ENCODE data around the gene SH2D7.
"Not testable (repeated sequence)": the region's sequence is repeated elsewhere in the genome, so short reads cannot be mapped to it uniquely, and the experiment has no call there.

SH2D7 gene

DNA sequence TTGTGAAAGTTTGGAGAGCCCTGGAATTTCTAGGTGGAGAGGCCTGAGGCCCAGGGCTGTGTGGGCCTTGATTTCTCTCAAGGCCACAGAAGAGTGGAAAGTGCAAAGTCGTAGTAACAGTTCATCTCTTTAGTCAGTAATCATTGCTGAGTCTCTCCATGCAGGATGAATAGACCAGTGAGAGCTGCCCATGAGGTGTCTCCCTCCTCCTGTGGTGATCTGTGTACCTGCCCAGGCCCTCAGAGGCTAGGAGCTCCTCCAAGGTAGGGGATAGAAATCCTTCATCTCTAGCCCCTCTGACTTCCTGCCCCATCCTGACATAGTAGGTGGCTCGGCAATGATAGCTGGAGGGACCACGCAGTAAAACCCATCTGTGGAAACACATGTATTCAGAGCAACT, 50.0 kb downstream of the SH2D7 start:
- no peaks in the 10 kb centered on the region for H3K36me3 ChIP-seq
- TF ChIP-seq Cebpa-rat (IDR thresholded peaks at IDR 0.05): no peak
- no peak overlapping the region for H3K9ac ChIP-seq
- H3K27me3 ChIP-seq: no peaks in the 10 kb centered on the region
- no peak overlapping the region for H3K4me3 ChIP-seq
- no peaks in the 10 kb centered on the region; a peak in 1 of 22 replicates for H4K20me1 ChIP-seq
- H3K27ac ChIP-seq: no peak overlapping the region
- H3K4me1 ChIP-seq: peaks cover 0 to 5% (median 0%) of the 10 kb centered on the region in 10 experiments; a peak in 1 of 20 replicates
- no peak overlapping the region for H3K4me2 ChIP-seq
- no peaks in the 10 kb centered on the region for H3K9me3 ChIP-seq (replicated peaks in 1 of 11)

GRCh38 chr15:78146425-78147154, 54.2 kb downstream of the SH2D7 start:
- peaks cover 0 to 24% (median 19%) of the 10 kb centered on the region in 11 experiments; a peak in 16 of 22 replicates for H4K20me1 ChIP-seq
- 0 out of 22 replicates have a peak, but pooled peaks cover 0 to 6% (median 0%) of the 10 kb centered on the region in 11 experiments for H3K36me3 ChIP-seq
- no peaks in the 10 kb centered on the region for H3K9me3 ChIP-seq (replicated peaks in 1 of 11)
- peak in 10 of 11 experiments; percentile 12 to 88 (median 75); a peak in 15 of 22 replicates for TF ChIP-seq Cebpa-rat (IDR thresholded peaks at IDR 0.05)
- peaks cover 23 to 34% (median 29%) of the 10 kb centered on the region in 10 experiments for H3K4me1 ChIP-seq
- no peak overlapping the region for H3K27ac ChIP-seq
- H3K4me3 ChIP-seq: no peak overlapping the region
- H3K9ac ChIP-seq: no peak overlapping the region
- peak overlapping the region in 1 of 11 experiments; percentile 16; a peak in 2 of 22 replicates for H3K4me2 ChIP-seq
- H3K27me3 ChIP-seq: no peaks in the 10 kb centered on the region

DNA sequence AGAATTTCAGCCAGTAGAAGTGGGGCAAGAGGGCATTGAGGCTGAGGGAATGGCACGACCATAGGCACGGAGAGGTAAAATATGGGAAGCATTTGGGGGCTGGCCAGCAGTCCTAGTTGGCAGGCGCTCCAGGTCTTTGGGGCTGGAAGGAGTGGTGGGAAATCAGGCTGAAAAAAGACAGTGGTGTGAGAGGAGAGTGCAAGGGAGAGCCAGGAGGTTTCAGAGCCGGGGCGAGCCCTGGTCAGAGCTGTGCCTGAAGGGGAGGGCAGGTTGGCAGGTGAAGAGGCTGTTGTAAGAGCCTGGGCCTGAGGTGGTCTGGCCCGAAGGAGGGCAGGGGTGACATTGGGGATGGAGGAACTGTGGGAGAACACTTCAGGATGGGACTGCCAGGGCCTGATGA, 55.2 kb downstream of the SH2D7 start:
- peak overlapping the region; percentile 71 to 89 (median 84); a peak in 21 of 22 replicates for H3K4me2 ChIP-seq
- no peak overlapping the region for H3K4me3 ChIP-seq
- no peak overlapping the region for H3K27ac ChIP-seq

GRCh38 chr15:78148392-78149067, 56.2 kb downstream of the SH2D7 start:
- H3K4me3 ChIP-seq: peak overlapping the region; percentile 88 to 100 (median 94)
- H3K27ac ChIP-seq: peak overlapping the region; percentile 63 to 89 (median 79); a peak in 21 of 22 replicates
- no peaks in the 10 kb centered on the region for H3K27me3 ChIP-seq
- no peak for TF ChIP-seq Cebpa-rat (IDR thresholded peaks at IDR 0.05)
- peak overlapping the region; percentile 82 to 97 (median 92) for H3K9ac ChIP-seq
- peaks cover 0 to 18% (median 6%) of the 10 kb centered on the region in 11 experiments; a peak in 7 of 22 replicates for H3K36me3 ChIP-seq
- peak overlapping the region; percentile 71 to 89 (median 84) for H3K4me2 ChIP-seq
- no peaks in the 10 kb centered on the region for H3K9me3 ChIP-seq (replicated peaks in 1 of 11)
- H3K4me1 ChIP-seq: peaks cover 23 to 34% (median 29%) of the 10 kb centered on the region in 10 experiments
- H4K20me1 ChIP-seq: peaks cover 0 to 43% (median 35%) of the 10 kb centered on the region in 11 experiments; a peak in 17 of 22 replicates

More for the DNA sequence above, 55.2 kb downstream of the SH2D7 start:
- no peak for TF ChIP-seq Cebpa-rat (IDR thresholded peaks at IDR 0.05)
- Histone ChIP-seq H4K20me1 (peaks cover 0 to 34% (median 26%) of the 10 kb centered on the region in 11 experiments; a peak in 16 of 22 replicates), H3K9me3 (replicated peaks in 1 of 11) (no peaks in the 10 kb centered on the region), H3K4me1 (peaks cover 23 to 34% (median 29%) of the 10 kb centered on the region in 10 experiments), H3K27me3 (no peaks in the 10 kb centered on the region), H3K36me3 (peaks cover 0 to 11% (median under 1%) of the 10 kb centered on the region in 11 experiments; a peak in 1 of 22 replicates), H3K9ac (0 out of 22 replicates have a peak overlapping the region, but pooled peaks of 2 of the 11 experiments have one; percentile 10 to 93)

DNA sequence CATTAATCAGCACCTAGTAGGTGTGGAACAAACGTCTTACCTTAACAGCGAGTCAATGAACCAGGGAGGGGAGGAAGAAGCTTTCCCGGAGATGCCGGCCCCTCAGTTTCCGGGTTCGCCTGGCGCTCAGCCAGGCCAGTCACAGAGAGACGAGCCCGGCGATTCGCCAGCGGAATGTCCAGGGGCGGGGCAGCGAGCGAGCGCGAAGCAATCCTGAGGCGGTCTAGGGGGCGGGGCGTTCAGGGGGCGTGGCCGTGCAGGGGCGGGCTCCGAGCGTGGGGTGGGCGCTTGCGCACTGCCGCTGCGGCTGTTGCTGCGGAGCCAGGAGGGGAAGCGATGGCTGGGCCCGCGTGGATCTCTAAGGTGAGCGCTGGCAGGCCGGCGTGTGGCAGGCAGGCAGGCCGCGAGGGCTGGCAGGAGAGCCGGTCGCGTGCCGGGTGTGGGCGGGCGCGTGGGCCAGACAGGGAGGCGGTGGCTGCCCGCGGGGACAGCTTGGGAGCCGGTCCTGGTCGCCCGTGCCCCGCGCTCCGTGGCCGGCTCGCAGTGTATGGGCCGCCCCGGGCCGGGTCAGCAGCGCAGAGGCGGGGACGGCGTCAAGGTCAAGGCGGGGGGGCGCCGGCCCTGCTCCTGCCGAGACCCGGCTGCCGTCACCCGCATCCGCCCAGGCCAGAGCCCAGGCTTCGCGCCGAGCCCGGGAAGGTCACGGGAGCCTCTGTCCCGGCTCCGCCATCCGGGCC, 56.9 kb downstream of the SH2D7 start, which contains the start of gene IDH3A:
Gene IDH3A (plus strand): TSS at position 295 of the 737 bp plus-strand sequence. CDS start 42 bp downstream, at position 337.
- H3K4me2 ChIP-seq: peak within 1 kb of the TSS; percentile 90 to 99 (median 95)
- TF ChIP-seq Cebpa-rat (IDR thresholded peaks at IDR 0.05): no peak

GRCh38 chr15:78149805-78150751, 57.7 kb downstream of the SH2D7 start:
- H3K27ac ChIP-seq: peak overlapping the region; percentile 33 to 89 (median 84); a peak in 21 of 22 replicates

More for the DNA sequence above, 56.9 kb downstream of the SH2D7 start, which contains the start of gene IDH3A:
- Histone ChIP-seq H4K20me1 (peaks cover 0 to 50% (median 42%) of the 10 kb centered on the region in 11 experiments; a peak in 18 of 22 replicates), H3K27me3 (no peaks in the 10 kb centered on the region), H3K4me3 (peak within 1 kb of the TSS; percentile 88 to 100 (median 94)), H3K9ac (peak within 1 kb of the TSS; percentile 83 to 97 (median 92)), H3K36me3 (peaks cover 0 to 19% (median 6%) of the 10 kb centered on the region in 11 experiments; a peak in 10 of 22 replicates), H3K4me1 (peaks cover 23 to 34% (median 29%) of the 10 kb centered on the region in 10 experiments), H3K27ac (peak within 1 kb of the TSS; percentile 64 to 89 (median 84); a peak in 21 of 22 replicates), H3K9me3 (replicated peaks in 1 of 11) (no peaks in the 10 kb centered on the region)

GRCh38 chr15:78151075-78151474, 58.7 kb downstream of the SH2D7 start:
- not testable (repeated sequence) for H3K27me3 ChIP-seq; H3K4me3 ChIP-seq; H3K9me3 ChIP-seq (replicated peaks in 1 of 11); H3K27ac ChIP-seq
- H3K9ac ChIP-seq: peak overlapping the region in 2 of 11 experiments; percentile 90 to 97; a peak in 3 of 22 replicates
- peaks cover 0 to 69% (median 52%) of the 10 kb centered on the region in 11 experiments; a peak in 18 of 22 replicates for H4K20me1 ChIP-seq
- H3K4me1 ChIP-seq: peaks cover 23 to 43% (median 29%) of the 10 kb centered on the region in 10 experiments
- H3K4me2 ChIP-seq: peak overlapping the region; percentile 90 to 99 (median 95); a peak in 20 of 22 replicates
- peaks cover 5 to 37% (median 16%) of the 10 kb centered on the region in 11 experiments; a peak in 20 of 22 replicates for H3K36me3 ChIP-seq

More at GRCh38 chr15:78149805-78150751, 57.7 kb downstream of the SH2D7 start:
- no peaks in the 10 kb centered on the region for H3K9me3 ChIP-seq (replicated peaks in 1 of 11)
- H3K36me3 ChIP-seq: peaks cover 0 to 27% (median 10%) of the 10 kb centered on the region in 11 experiments; a peak in 12 of 22 replicates
- H3K9ac ChIP-seq: peak overlapping the region; percentile 83 to 97 (median 92)
- no peaks in the 10 kb centered on the region for H3K27me3 ChIP-seq
- TF ChIP-seq Cebpa-rat (IDR thresholded peaks at IDR 0.05): no peak
- peaks cover 23 to 41% (median 29%) of the 10 kb centered on the region in 10 experiments for H3K4me1 ChIP-seq
- peak overlapping the region; percentile 88 to 100 (median 94) for H3K4me3 ChIP-seq
- peak overlapping the region; percentile 90 to 99 (median 95) for H3K4me2 ChIP-seq
- H4K20me1 ChIP-seq: peaks cover 0 to 59% (median 47%) of the 10 kb centered on the region in 11 experiments; a peak in 18 of 22 replicates
